Amniotic stem cell (primary cell): ENCODE measurements around the gene WDR20.
A peak's percentile ranks its signal among the peaks of the same experiment; 100 is the strongest.
"Not testable (repeated sequence)": the region's sequence is repeated elsewhere in the genome, so short reads cannot be mapped to it uniquely, and the experiment has no call there.

Experiments used
- DNase-seq: peaks from one replicate; lab custom pipeline; 2025; lab: John Stamatoyannopoulos, UW

The WDR20 gene

GRCh38 chr14:102139286-102140026 lies at the start of gene WDR20:
WDR20 (plus strand) TSS chr14:102139897; CDS start chr14:102139924, 27 bp downstream.
- peak; percentile 89 for DNase-seq

- no peak for DNase-seq
Measured at GRCh38 chr14:102090713-102091112, 49.0 kb upstream of the WDR20 start.

- DNase-seq = no peak
Measured at GRCh38 chr14:102092806-102093205, 46.9 kb upstream of the WDR20 start.

GRCh38 chr14:102094101-102094500 lies 45.6 kb upstream of the WDR20 start:
- no peak for DNase-seq

- no peak for DNase-seq
Measured at GRCh38 chr14:102095231-102095870, 44.3 kb upstream of the WDR20 start.

- no peak for DNase-seq
Measured at GRCh38 chr14:102095871-102096568, 43.7 kb upstream of the WDR20 start.

GRCh38 chr14:102096569-102097188 lies 43.0 kb upstream of the WDR20 start:
- DNase-seq = peak; percentile 72

GRCh38 chr14:102097441-102098135 lies 42.1 kb upstream of the WDR20 start:
- DNase-seq = no peak

GRCh38 chr14:102103062-102103695 lies 36.5 kb upstream of the WDR20 start:
- no peak for DNase-seq

GRCh38 chr14:102105369-102105768 lies 34.3 kb upstream of the WDR20 start:
- no peak for DNase-seq

GRCh38 chr14:102109332-102109731 lies 30.4 kb upstream of the WDR20 start:
- DNase-seq = not testable (repeated sequence)

GRCh38 chr14:102111101-102111500 lies 28.6 kb upstream of the WDR20 start:
- DNase-seq = no peak

GRCh38 chr14:102116361-102117180 lies 23.1 kb upstream of the WDR20 start:
- no peak for DNase-seq

GRCh38 chr14:102117852-102118251 lies 21.8 kb upstream of the WDR20 start:
- DNase-seq = no peak

- DNase-seq = no peak
Measured at GRCh38 chr14:102120888-102121287, 18.8 kb upstream of the WDR20 start.

- DNase-seq = no peak
Measured at GRCh38 chr14:102121567-102121966, 18.1 kb upstream of the WDR20 start.

- DNase-seq = no peak
Measured at GRCh38 chr14:102124419-102124818, 15.3 kb upstream of the WDR20 start.

GRCh38 chr14:102125546-102125945 lies 14.2 kb upstream of the WDR20 start:
- no peak for DNase-seq

GRCh38 chr14:102126807-102127455 lies 12.8 kb upstream of the WDR20 start:
- no peak for DNase-seq

GRCh38 chr14:102131741-102132140 lies 8.0 kb upstream of the WDR20 start:
- DNase-seq = no peak
